Suprapubic skin (tissue), 3 donors: ENCODE results near the gene PDE2A.

Experiments used
- CTCF ChIP-seq, 2 donors: fragments of 200-600 bp in 1 of 2; fragments of 450-650 bp in 1 of 2; sonication (generic) in 1 of 2; IDR thresholded peaks; one replicate each; pipeline ENCODE4 v1.5.1; 2016 to 2019; ENCODE audit warnings: antibody characterized with exemption in 2 of 2, mild to moderate bottlenecking in 1 of 2, moderate library complexity in 1 of 2
- POLR2A ChIP-seq, 2 donors: fragments of 450-650 bp; IDR thresholded peaks; one replicate each; pipeline ENCODE4 v1.6.1; 2017; ENCODE audit warnings: antibody characterized with exemption in 2 of 2, mild to moderate bottlenecking in 2 of 2, moderate library complexity in 2 of 2

GRCh38 chr11:72652133-72652532 lies 22.1 kb downstream of the PDE2A start:
- no peak for TF ChIP-seq CTCF (IDR thresholded peaks at IDR 0.05)
- no peak for TF ChIP-seq POLR2A (IDR thresholded peaks at IDR 0.05)
